ENCODE data around the gene HMG20A. TPM values are rescaled to one million over a fixed set of nuclear protein-coding genes. Genes with fewer than 3 reads are reported as not detected.
A peak's percentile ranks its signal among the peaks of the same experiment; 100 is the strongest.

Gene HMG20A
- polyA plus RNA-seq, 12 donors, result 45.5 to 66.5 (median 55.8) TPM; not detected in 1

GRCh38 chr15:77497110-77497737 lies 76.5 kb downstream of the HMG20A start:
- DNase-seq, result peak; percentile 80

- peak; percentile 78 for DNase-seq
Measured at GRCh38 chr15:77497942-77498361, 77.3 kb downstream of the HMG20A start.

GRCh38 chr15:77499087-77499760 lies 78.5 kb downstream of the HMG20A start:
- no peak for DNase-seq

GRCh38 chr15:77500989-77501388 lies 80.3 kb downstream of the HMG20A start:
- DNase-seq, result no peak

- no peak for DNase-seq
Measured at GRCh38 chr15:77502379-77503095, 81.8 kb downstream of the HMG20A start.

- DNase-seq, result no peak
Measured at GRCh38 chr15:77503240-77503639, 82.6 kb downstream of the HMG20A start.

- DNase-seq, result no peak
Measured at GRCh38 chr15:77503764-77504163, 83.1 kb downstream of the HMG20A start.

GRCh38 chr15:77504306-77504705 lies 83.6 kb downstream of the HMG20A start:
- DNase-seq, result no peak

GRCh38 chr15:77504871-77505270 lies 84.2 kb downstream of the HMG20A start:
- DNase-seq, result no peak

GRCh38 chr15:77505556-77505955 lies 84.9 kb downstream of the HMG20A start:
- no peak for DNase-seq

GRCh38 chr15:77506311-77507142 lies 85.8 kb downstream of the HMG20A start:
- no peak for DNase-seq

GRCh38 chr15:77507143-77507897 lies 86.6 kb downstream of the HMG20A start:
- no peak for DNase-seq

GRCh38 chr15:77507911-77508310 lies 87.2 kb downstream of the HMG20A start:
- DNase-seq, result no peak

GRCh38 chr15:77508541-77509243 lies 88.0 kb downstream of the HMG20A start:
- no peak for DNase-seq

GRCh38 chr15:77510066-77511057 lies 89.7 kb downstream of the HMG20A start:
- DNase-seq, result no peak

- no peak for DNase-seq
Measured at GRCh38 chr15:77511869-77512268, 91.2 kb downstream of the HMG20A start.

GRCh38 chr15:77513226-77513625 lies 92.5 kb downstream of the HMG20A start:
- DNase-seq, result no peak

GRCh38 chr15:77514641-77515402 lies 94.1 kb downstream of the HMG20A start:
- DNase-seq, result no peak

- no peak for DNase-seq
Measured at GRCh38 chr15:77515613-77516012, 94.9 kb downstream of the HMG20A start.

All from muscle of arm (tissue), 12 donors.